Gastrocnemius medialis (tissue), 4 donors: ENCODE results near the gene SNX32. TPM values are rescaled to one million over a fixed set of nuclear protein-coding genes. Genes with fewer than 3 reads are reported as not detected.
A peak's percentile ranks its signal among the peaks of the same experiment; 100 is the strongest.

Source experiments
- ATAC-seq, 2 donors: fragments of 150-250 bp; one replicate each; pipeline ENCODE4 v1.9.1; 2016
- DNase-seq, 2 donors: peaks; one replicate each; pipeline ENCODE4 v3.0.0-alpha.2; 2019
- H3K27ac ChIP-seq, 4 donors: fragments of 200-600 bp; sonication (generic); 1 replicate in 1 of 4; 2 replicates in 3 of 4; pipeline ENCODE4 v1.5.1; 2016 to 2018; ENCODE audit warnings: mild to moderate bottlenecking in 2 of 4, moderate library complexity in 1 of 4
- H3K27me3 ChIP-seq, 3 donors: fragments of 200-600 bp; sonication (generic) in 2 of 3; 1 replicate in 1 of 3; 2 replicates in 2 of 3; pipeline versions ENCODE4 v1.5.1 to v1.6.0; 2016 to 2019; ENCODE audit warnings: mild to moderate bottlenecking in 1 of 3, moderate library complexity in 1 of 3
- H3K36me3 ChIP-seq, 2 donors: fragments of 200-600 bp; sonication (generic) in 1 of 2; one replicate each; pipeline ENCODE4 v1.5.1; 2017 to 2018
- H3K4me1 ChIP-seq, 2 donors: fragments of 200-600 bp; sonication (generic) in 1 of 2; one replicate each; pipeline ENCODE4 v1.5.1; 2016 to 2017; ENCODE audit warnings: mild to moderate bottlenecking in 2 of 2
- H3K4me3 ChIP-seq, 4 donors: fragments of 200-600 bp; sonication (generic) in 3 of 4; 1 replicate in 1 of 4; 2 replicates in 3 of 4; pipeline ENCODE4 v1.5.1; 2016 to 2019; ENCODE audit warnings: mild to moderate bottlenecking in 2 of 4
- H3K9me3 ChIP-seq, 3 donors: fragments of 200-600 bp; sonication (generic) in 2 of 3; 1 replicate in 1 of 3; 2 replicates in 2 of 3; pipeline ENCODE4 v1.5.1; 2016 to 2019
- POLR2A ChIP-seq, 2 donors: fragments of 450-650 bp; IDR thresholded peaks; one replicate each; pipeline ENCODE4 v1.6.1; 2017; ENCODE audit warnings: antibody characterized with exemption in 2 of 2, mild to moderate bottlenecking in 2 of 2, moderate library complexity in 2 of 2
- in situ Hi-C, 4 donors: fragments of 200-750 bp; cut with MboI; loops; one replicate each; pipeline versions ENCODE4 v1.15.0 to v1.8.0; 2017; ENCODE audit warnings: low sequenced_read_pairs in 4 of 4
- intact Hi-C: fragments of 100-400 bp; cut with DNase I; formaldehyde crosslinking; loops from one replicate; pipeline ENCODE4 v1.15.1; 2023; ENCODE audit warnings: low total_unique reads
- total RNA-seq, 4 donors: library from RNA; depleted of rRNA; stranded (reverse); fragments of >200 nt; gene quantifications; one replicate each; pipeline versions ENCODE4 v1.1.0 to v1.2.3, GENCODE V29; 2016
- TF ChIP-seq, protein P1 (sequence below), 5 experiments: fragments of 450-650 bp in 3 of 5; fragments of 200-600 bp in 2 of 5; sonication (generic) in 2 of 5; IDR thresholded peaks in 4 of 5; conservative IDR thresholded peaks in 1 of 5; 1 replicate in 4 of 5; 2 replicates in 1 of 5; pipeline ENCODE4 v1.5.1; 2016 to 2019; ENCODE audit warnings: antibody characterized with exemption in 5 of 5, mild to moderate bottlenecking in 3 of 5, moderate library complexity in 3 of 5

SNX32 gene
- total RNA-seq, 4 donors from 2014 or later: 0.11 TPM; not detected in 3

DNA sequence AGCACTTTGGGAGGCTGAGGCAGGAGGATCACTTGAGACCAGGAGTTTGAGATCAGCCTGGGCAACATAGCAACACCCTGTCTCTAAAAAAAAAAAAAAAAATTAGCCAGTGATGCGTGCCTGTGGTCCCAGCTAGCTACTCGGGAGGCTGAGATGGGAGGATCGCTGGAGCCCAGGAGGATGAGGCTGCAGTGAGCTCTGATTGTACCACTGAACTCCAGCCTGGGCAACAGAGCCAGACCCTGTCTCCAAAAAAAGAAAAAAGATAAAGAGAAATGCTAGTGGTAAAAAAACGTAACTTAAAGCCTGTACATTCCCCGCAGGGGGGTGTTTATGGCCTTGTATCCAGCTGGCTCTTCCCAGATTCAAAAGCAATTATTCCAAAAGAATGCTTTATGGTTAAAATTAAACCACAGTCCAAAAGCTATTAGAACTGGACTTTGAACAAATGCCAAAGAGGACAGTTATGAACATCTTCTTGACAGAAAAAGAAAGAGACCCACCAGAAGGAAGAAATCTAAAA, 16.4 kb upstream of the SNX32 start:
- DNase-seq (no peak), ATAC-seq (no peak)
- peaks cover 5 to 6% of the 10 kb centered on the region in 2 donors for H3K4me1 ChIP-seq
- no peaks in the 10 kb centered on the region for H3K27me3 ChIP-seq
- in situ Hi-C loops: loop anchor here in 3 of 4 donors (5.0 kb wide), 2 partner anchors 45 to 105 kb away; partner anchors contain the start of gene KAT5 (in 2 of the 3)
- no peaks in the 10 kb centered on the region for H3K36me3 ChIP-seq
- intact Hi-C loops: no loop called here
- H3K9me3 ChIP-seq: no peaks in the 10 kb centered on the region
- peak overlapping the region; percentile 56 to 80 (median 64) for H3K27ac ChIP-seq
- TF ChIP-seq, protein P1, sequence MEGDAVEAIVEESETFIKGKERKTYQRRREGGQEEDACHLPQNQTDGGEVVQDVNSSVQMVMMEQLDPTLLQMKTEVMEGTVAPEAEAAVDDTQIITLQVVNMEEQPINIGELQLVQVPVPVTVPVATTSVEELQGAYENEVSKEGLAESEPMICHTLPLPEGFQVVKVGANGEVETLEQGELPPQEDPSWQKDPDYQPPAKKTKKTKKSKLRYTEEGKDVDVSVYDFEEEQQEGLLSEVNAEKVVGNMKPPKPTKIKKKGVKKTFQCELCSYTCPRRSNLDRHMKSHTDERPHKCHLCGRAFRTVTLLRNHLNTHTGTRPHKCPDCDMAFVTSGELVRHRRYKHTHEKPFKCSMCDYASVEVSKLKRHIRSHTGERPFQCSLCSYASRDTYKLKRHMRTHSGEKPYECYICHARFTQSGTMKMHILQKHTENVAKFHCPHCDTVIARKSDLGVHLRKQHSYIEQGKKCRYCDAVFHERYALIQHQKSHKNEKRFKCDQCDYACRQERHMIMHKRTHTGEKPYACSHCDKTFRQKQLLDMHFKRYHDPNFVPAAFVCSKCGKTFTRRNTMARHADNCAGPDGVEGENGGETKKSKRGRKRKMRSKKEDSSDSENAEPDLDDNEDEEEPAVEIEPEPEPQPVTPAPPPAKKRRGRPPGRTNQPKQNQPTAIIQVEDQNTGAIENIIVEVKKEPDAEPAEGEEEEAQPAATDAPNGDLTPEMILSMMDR (IDR thresholded peaks at IDR 0.05 in 4 of 5, conservative IDR thresholded peaks at IDR 0.05 in 1 of 5): no peak
- no peak for TF ChIP-seq POLR2A (IDR thresholded peaks at IDR 0.05)
- peak overlapping the region; percentile 43 to 82 (median 68) for H3K4me3 ChIP-seq

DNA sequence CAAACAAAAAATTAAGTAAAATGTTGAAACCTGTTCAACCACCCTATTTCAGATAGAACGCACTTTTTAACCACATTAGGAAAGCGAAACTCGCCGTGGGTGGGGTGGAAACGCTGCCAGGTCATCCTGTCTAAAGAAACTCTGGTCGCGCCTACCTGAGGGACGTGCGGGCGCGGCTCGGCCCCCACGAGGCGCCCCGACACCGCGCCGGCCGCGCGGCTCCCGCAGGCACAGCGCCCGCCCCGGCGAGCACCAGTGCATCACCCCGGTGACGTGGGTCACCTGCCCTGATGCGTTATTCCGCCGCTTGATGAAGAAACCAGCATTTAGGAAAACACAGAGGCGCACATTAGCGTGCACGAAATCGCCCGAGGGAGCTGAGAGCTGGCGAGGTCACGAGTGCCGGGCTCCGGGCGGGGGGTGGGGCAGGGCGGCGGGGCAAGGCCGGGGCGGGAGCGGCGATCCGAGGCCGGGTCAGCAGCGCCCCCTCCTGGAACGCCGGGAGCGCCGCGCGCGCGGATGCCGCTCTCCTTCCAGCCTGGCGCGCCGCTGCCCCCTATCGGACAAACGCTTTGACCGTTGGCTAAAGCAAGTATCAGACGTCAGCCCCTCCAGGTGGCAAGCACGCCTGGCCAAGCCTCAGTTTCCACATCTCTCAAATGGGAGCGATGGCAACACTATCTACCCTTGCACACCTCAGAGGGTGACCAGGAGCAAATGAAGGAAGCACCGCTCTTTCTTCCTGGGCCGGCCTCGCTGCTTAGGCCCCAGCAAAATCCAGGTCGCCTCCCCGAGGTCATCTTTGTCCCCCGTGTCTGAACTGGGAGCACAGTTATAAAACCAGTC, 15.7 kb upstream of the SNX32 start:
- Histone ChIP-seq H3K36me3 (no peaks in the 10 kb centered on the region), H3K27ac (peak overlapping the region; percentile 56 to 80 (median 64)), H3K4me3 (peak overlapping the region; percentile 43 to 82 (median 68)), H3K9me3 (no peaks in the 10 kb centered on the region), H3K4me1 (peaks cover 5 to 6% of the 10 kb centered on the region in 2 donors), H3K27me3 (no peaks in the 10 kb centered on the region)
- DNase-seq (peak; percentile 84 to 88), ATAC-seq (peak; percentile 97)
- intact Hi-C loops (loop anchor here (1.0 kb wide), 4 partner anchors 38 to 112 kb away; partner anchors contain the start of genes AP5B1 and KAT5), in situ Hi-C loops (loop anchor here in 3 of 4 donors (5.0 kb wide), 2 partner anchors 46 to 106 kb away; partner anchors contain the start of gene KAT5 (in 2 of the 3))
- TF ChIP-seq, protein P1 (IDR thresholded peaks at IDR 0.05 in 4 of 5, conservative IDR thresholded peaks at IDR 0.05 in 1 of 5): peak; percentile 95 to 100 (median 96)
- peak in 1 of 2 donors; percentile 49 for TF ChIP-seq POLR2A (IDR thresholded peaks at IDR 0.05)

DNA sequence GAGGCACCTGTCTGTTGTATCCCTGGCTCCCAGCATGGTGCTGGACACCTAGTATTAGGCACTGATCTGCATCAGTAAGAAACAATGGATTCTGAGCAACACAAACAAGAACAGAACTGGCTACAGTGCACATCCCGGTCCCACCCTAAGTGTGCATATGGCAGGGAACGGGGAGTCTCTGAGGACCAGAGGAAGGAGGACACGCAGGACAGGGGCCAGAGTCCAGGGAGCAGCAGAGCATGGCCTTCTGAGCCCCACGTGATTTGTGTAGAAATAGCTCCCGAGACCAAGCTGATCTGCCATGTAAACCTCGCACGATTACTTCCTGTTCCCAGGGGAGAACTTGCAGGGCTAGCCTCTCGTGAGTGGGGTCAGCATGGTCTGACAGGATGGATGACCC, 12.7 kb upstream of the SNX32 start:
- ATAC-seq: no peak
- Histone ChIP-seq H3K4me1 (peaks cover 5 to 6% of the 10 kb centered on the region in 2 donors), H3K27ac (no peak overlapping the region), H3K27me3 (no peaks in the 10 kb centered on the region), H3K36me3 (no peaks in the 10 kb centered on the region), H3K9me3 (no peaks in the 10 kb centered on the region), H3K4me3 (no peak overlapping the region)
- no peak for DNase-seq
- TF ChIP-seq, protein P1 (IDR thresholded peaks at IDR 0.05 in 4 of 5, conservative IDR thresholded peaks at IDR 0.05 in 1 of 5): no peak
- TF ChIP-seq POLR2A (IDR thresholded peaks at IDR 0.05): no peak
- intact Hi-C loops (no loop called here), in situ Hi-C loops (loop anchor here in 2 of 4 donors (5.0 kb wide), 2 partner anchors 109 to 114 kb away; partner anchors contain the start of gene KAT5 (in 1 of the 2))

DNA sequence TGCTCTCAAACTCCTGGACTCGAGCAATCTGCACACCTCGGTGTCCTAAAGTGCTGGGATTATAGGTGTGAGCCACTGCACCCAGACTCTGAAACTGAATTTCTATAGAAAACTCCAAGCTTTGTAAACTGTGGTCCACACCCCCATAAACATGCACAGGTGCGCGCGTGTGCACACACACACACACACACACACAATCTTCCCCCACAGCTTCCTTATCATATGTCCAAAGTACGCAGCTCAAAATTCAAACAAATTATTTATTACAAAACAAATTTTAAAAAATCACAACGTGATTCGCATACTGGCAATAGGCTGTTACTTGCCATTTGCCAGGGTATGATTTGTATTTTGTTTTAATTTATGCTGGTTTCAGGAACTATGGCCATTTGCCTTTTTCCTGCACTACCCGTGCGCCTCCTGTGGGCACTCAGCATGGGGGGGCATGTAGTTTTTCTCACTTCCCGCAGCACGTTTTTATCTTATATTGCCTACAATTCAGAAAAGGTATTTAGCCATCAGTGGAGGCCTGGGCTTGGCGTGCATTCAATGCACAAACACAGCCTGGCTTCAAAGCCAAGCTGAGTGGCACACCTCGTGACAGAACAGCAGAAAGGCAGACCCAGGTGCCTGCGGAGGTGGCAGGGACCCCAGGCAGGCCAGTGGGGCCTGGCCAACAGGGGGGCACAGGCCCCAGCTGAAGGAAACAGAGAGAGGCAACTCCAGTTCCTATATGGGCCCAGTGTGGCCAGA, 10.8 kb upstream of the SNX32 start:
- H3K4me1 ChIP-seq: no peaks in the 10 kb centered on the region
- H3K27ac ChIP-seq: no peak overlapping the region
- in situ Hi-C loops (loop anchor here in 2 of 4 donors (5.0 kb wide), 2 partner anchors 111 to 116 kb away; partner anchors contain the start of gene KAT5 (in 1 of the 2)), intact Hi-C loops (no loop called here)
- DNase-seq (no peak), ATAC-seq (no peak)
- no peaks in the 10 kb centered on the region for H3K9me3 ChIP-seq
- no peak overlapping the region for H3K4me3 ChIP-seq
- no peaks in the 10 kb centered on the region for H3K27me3 ChIP-seq
- TF ChIP-seq, protein P1 (IDR thresholded peaks at IDR 0.05 in 4 of 5, conservative IDR thresholded peaks at IDR 0.05 in 1 of 5): no peak
- no peaks in the 10 kb centered on the region for H3K36me3 ChIP-seq
